Measurements from ENCODE around the gene DCHS1. TPM values are rescaled to one million over a fixed set of nuclear protein-coding genes. Genes with fewer than 3 reads are reported as not detected.

DCHS1 gene
- total RNA-seq, 1 donor from 2014 or later, result 15.5 TPM

DNA sequence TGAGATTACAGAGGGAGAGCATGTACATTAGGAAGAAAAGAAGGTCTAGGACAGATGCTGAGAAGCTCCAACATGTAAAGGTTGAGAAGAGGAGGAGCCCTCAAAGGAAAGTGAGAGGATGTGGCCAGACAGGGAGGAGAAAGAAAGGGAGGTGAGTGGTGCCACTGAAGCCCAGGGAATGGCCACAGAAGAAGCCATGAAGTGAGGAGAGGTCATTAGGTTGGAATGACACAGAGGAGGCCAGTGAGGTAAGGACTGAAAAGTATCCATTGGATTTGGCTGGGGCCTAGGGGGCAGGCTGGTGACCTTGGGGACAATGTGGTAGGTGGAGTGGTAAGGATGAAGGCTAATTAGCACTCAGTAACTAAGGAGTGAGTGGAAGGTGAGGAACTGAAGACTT is 3.0 kb upstream of the DCHS1 start:
- Histone ChIP-seq H3K27me3 (ENCODE audit: control insufficient read depth, insufficient read depth, low read length) (peaks cover 27% of the 10 kb centered on the region), H3K4me3 (ENCODE audit: low read depth, low read length) (no peak overlapping the region), H3K36me3 (ENCODE audit: control insufficient read depth, insufficient read depth, low read length) (no peaks in the 10 kb centered on the region)
- no peak for DNase-seq (ENCODE audit: low read depth)
- TF ChIP-seq, protein P1, sequence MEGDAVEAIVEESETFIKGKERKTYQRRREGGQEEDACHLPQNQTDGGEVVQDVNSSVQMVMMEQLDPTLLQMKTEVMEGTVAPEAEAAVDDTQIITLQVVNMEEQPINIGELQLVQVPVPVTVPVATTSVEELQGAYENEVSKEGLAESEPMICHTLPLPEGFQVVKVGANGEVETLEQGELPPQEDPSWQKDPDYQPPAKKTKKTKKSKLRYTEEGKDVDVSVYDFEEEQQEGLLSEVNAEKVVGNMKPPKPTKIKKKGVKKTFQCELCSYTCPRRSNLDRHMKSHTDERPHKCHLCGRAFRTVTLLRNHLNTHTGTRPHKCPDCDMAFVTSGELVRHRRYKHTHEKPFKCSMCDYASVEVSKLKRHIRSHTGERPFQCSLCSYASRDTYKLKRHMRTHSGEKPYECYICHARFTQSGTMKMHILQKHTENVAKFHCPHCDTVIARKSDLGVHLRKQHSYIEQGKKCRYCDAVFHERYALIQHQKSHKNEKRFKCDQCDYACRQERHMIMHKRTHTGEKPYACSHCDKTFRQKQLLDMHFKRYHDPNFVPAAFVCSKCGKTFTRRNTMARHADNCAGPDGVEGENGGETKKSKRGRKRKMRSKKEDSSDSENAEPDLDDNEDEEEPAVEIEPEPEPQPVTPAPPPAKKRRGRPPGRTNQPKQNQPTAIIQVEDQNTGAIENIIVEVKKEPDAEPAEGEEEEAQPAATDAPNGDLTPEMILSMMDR (IDR thresholded peaks at IDR 0.05; ENCODE audit: insufficient read depth, low read length, poor library complexity, severe bottlenecking), result no peak

DNA sequence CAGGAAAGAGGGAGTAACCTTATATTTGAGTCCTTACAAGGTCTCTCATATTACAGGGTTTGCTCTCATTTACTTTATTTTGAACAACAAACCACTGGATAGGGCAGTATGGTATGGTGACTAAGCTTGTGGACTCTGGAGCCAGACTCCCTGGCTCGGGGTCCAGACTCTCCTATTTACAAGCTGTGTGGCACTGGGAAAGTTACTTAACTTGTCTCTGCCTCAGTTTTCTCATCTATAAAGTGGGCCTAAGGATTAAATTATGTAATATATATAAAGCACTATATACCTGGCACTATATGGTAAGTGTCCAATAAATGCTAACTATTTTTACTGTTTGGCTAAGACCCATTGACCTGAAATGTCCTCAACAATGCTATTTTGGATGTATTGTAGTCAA is 1.7 kb upstream of the DCHS1 start:
- Histone ChIP-seq H3K27me3 (ENCODE audit: control insufficient read depth, insufficient read depth, low read length) (peaks cover 32% of the 10 kb centered on the region), H3K36me3 (ENCODE audit: control insufficient read depth, insufficient read depth, low read length) (no peaks in the 10 kb centered on the region), H3K4me3 (ENCODE audit: low read depth, low read length) (no peak overlapping the region)
- DNase-seq (ENCODE audit: low read depth), result no peak
- TF ChIP-seq, protein P1 (IDR thresholded peaks at IDR 0.05; ENCODE audit: insufficient read depth, low read length, poor library complexity, severe bottlenecking), result no peak

DNA sequence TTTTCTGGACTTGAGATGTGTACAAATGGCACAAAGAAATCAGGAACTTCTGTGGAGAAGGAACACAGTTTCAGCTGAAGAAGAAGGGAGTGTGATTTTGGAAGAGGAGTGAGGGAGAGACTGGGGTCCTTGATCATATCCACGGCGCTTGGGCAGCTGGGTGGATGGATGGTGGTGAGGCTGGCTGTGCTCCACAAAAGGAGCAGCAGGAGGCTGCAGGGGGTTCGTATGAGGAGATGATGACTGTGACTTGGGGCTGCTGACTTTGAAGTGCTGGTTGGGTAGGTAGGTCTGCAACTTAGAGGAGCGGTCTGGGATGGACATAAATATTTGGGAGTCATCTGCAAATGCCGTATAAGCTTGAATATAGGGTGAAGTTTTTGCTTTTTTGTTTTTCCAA is 1.3 kb upstream of the DCHS1 start:
- Histone ChIP-seq H3K4me3 (ENCODE audit: low read depth, low read length) (no peak overlapping the region), H3K36me3 (ENCODE audit: control insufficient read depth, insufficient read depth, low read length) (no peaks in the 10 kb centered on the region), H3K27me3 (ENCODE audit: control insufficient read depth, insufficient read depth, low read length) (peaks cover 32% of the 10 kb centered on the region)
- TF ChIP-seq, protein P1 (IDR thresholded peaks at IDR 0.05; ENCODE audit: insufficient read depth, low read length, poor library complexity, severe bottlenecking), result no peak
- no peak for DNase-seq (ENCODE audit: low read depth)

DNA sequence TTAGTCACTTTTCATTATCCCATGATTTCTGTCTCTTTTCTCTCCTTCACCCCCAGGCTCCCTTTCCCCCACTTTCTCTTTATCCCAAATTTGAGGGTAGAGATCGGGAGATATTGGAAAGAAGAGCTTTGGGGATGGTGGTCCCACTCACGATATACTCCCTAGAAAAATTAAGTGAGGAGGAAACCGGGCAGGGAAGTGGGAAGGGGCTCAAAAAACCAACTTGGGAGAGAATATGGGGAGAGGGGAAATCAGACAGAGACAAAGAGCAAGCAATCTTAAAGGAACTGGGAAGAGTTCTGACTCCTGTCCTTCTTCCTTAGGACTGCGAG is 941 bp upstream of the DCHS1 start:
- H3K27me3 ChIP-seq (ENCODE audit: control insufficient read depth, insufficient read depth, low read length), result peaks cover 32% of the 10 kb centered on the region
- H3K4me3 ChIP-seq (ENCODE audit: low read depth, low read length), result no peak overlapping the region

DNA sequence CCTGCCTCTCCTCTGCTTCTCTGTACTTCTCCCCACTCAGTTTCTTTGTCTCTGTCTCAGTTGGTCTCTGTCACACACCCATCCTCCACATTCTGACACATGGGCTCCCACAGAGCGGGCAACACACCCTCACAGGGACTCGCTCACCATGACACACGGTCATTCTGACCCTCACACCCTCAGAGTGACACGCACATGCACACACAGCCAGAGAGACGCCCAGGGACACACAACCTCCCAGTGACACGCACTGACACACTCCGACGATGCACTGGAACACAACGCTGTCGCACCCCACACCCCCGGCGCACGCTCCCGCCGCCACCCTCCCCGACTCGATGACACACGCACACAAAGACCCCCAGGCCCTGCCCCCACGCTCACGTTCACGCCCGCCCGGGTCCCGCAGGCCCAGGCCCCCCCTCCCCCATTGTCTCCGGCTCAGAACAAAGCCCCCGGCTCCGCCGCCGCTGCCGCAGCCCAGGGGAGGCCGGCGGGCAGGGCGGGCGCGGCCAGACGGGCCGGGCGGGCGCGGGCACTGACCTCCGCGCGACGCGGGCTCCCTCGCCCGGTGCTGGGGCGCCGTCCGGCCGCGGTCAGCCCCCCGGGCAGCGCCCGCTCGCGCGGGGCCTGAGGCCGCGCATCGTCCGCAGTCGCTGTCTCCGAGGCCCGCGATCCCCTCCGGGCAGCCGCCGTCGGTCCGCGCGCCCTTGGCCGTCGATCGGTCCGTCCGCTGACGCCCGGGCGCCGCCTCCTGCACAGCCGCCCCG is 404 bp downstream of the DCHS1 start:
- TF ChIP-seq, protein P1 (IDR thresholded peaks at IDR 0.05; ENCODE audit: insufficient read depth, low read length, poor library complexity, severe bottlenecking), result no peak
- Histone ChIP-seq H3K27me3 (ENCODE audit: control insufficient read depth, insufficient read depth, low read length) (peaks cover 35% of the 10 kb centered on the region), H3K36me3 (ENCODE audit: control insufficient read depth, insufficient read depth, low read length) (no peaks in the 10 kb centered on the region), H3K4me3 (ENCODE audit: low read depth, low read length) (peak overlapping the region; percentile 30)
- no peak for DNase-seq (ENCODE audit: low read depth)

More for the DNA sequence above, 941 bp upstream of the DCHS1 start:
- H3K36me3 ChIP-seq (ENCODE audit: control insufficient read depth, insufficient read depth, low read length), result no peaks in the 10 kb centered on the region
- DNase-seq (ENCODE audit: low read depth), result no peak
- TF ChIP-seq, protein P1 (IDR thresholded peaks at IDR 0.05; ENCODE audit: insufficient read depth, low read length, poor library complexity, severe bottlenecking), result no peak

Data from kidney epithelial cell (primary cell).